MM.1S (cell line): ENCODE results near the gene CHST11.

Experiments
- CTCF ChIP-seq: fragments of 300-600 bp; sonication (generic); IDR thresholded peaks from 2 replicates; pipeline ENCODE4 v1.5.1; 2016; ENCODE audit warnings: antibody characterized with exemption, low read length, mixed read lengths
- EZH2 ChIP-seq: fragments of 300-600 bp; sonication (generic); optimal IDR thresholded peaks from 2 replicates; pipeline ENCODE3; 2017; ENCODE audit warnings: low read depth, mild to moderate bottlenecking, antibody characterized with exemption, low read length, mixed read lengths
- EZH2phosphoT487 ChIP-seq: fragments of 300-600 bp; sonication (generic); IDR thresholded peaks from 2 replicates; pipeline ENCODE4 v1.6.1; 2018; ENCODE audit warnings: antibody characterized with exemption, low read length

GRCh38 chr12:104602406-104602805 lies 145.7 kb downstream of the CHST11 start:
- TF ChIP-seq CTCF (no peak), EZH2 (no peak), EZH2phosphoT487 (no peak)
